Measurements from ENCODE around the gene MOB3A.

The MOB3A gene

DNA sequence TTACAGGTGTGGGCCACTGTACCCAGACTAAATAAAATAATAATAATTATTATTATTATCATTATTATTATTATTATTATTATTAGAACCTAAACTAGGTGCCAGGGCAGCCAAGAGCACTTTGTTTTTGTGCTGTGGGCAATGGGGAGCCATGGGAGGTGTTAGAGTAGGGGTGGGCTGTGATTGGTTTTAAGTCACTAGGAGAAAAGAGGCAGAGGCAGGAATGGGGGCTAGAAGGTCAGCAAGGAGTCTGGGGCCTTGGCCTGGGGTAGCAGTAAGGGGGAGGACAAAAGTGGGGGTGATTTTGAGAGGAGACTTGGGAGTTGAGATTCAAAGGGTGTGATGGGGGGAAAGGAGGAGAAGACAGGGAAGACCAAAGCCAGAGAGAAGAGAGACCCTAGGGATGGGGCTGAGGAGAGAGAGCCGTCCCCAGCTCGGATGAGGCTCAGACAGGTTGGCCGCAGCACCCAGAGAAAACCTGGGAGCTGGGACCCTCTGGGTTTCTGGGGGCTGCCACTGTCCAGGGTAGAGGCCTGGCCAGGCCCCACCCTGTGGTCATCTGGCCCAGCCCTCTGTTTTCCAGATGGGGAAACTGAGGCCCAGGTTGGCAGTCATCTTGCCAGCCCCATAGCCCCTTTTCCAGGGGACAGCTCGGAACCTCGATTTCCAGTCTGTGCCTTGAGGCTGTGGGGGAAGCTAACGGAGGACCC, 62.9 kb downstream of the MOB3A start:
- Histone ChIP-seq H3K79me2 (ENCODE audit: insufficient read depth, low read length) (no peaks in the 10 kb centered on the region), H3K36me3 (ENCODE audit: insufficient read depth, low read length) (no peaks in the 10 kb centered on the region), H4K20me1 (ENCODE audit: insufficient read depth, low read length) (no peaks in the 10 kb centered on the region), H3K27me3 (ENCODE audit: insufficient read depth, low read length, poor library complexity) (no peaks in the 10 kb centered on the region), H2AFZ (ENCODE audit: low read depth, low read length) (no peak overlapping the region), H3K4me1 (ENCODE audit: insufficient read depth, low read length) (peaks cover 4% of the 10 kb centered on the region), H3K4me3 (ENCODE audit: low read depth in 1 of 2, low read length in 2 of 2) (no peak overlapping the region), H3K27ac (ENCODE audit: low read length) (no peak overlapping the region), H3K9me3 (ENCODE audit: insufficient read depth, low read length, severe bottlenecking) (peaks cover 11% of the 10 kb centered on the region), H3K4me2 (ENCODE audit: insufficient read depth, low read length) (no peak overlapping the region), H3K9ac (ENCODE audit: low read depth, low read length) (no peak overlapping the region)
- ATAC-seq (ENCODE audit: insufficient read depth, low read depth) (no peak), DNase-seq (no peak)
- TF ChIP-seq, protein P1, sequence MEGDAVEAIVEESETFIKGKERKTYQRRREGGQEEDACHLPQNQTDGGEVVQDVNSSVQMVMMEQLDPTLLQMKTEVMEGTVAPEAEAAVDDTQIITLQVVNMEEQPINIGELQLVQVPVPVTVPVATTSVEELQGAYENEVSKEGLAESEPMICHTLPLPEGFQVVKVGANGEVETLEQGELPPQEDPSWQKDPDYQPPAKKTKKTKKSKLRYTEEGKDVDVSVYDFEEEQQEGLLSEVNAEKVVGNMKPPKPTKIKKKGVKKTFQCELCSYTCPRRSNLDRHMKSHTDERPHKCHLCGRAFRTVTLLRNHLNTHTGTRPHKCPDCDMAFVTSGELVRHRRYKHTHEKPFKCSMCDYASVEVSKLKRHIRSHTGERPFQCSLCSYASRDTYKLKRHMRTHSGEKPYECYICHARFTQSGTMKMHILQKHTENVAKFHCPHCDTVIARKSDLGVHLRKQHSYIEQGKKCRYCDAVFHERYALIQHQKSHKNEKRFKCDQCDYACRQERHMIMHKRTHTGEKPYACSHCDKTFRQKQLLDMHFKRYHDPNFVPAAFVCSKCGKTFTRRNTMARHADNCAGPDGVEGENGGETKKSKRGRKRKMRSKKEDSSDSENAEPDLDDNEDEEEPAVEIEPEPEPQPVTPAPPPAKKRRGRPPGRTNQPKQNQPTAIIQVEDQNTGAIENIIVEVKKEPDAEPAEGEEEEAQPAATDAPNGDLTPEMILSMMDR (IDR thresholded peaks at IDR 0.05; ENCODE audit: borderline replicate concordance, extremely low read depth, low read length, poor library complexity, severe bottlenecking) = no peak
- TF ChIP-seq EZH2 (IDR thresholded peaks at IDR 0.05; ENCODE audit: borderline replicate concordance, low read depth, low read length, severe bottlenecking) = no peak

DNA sequence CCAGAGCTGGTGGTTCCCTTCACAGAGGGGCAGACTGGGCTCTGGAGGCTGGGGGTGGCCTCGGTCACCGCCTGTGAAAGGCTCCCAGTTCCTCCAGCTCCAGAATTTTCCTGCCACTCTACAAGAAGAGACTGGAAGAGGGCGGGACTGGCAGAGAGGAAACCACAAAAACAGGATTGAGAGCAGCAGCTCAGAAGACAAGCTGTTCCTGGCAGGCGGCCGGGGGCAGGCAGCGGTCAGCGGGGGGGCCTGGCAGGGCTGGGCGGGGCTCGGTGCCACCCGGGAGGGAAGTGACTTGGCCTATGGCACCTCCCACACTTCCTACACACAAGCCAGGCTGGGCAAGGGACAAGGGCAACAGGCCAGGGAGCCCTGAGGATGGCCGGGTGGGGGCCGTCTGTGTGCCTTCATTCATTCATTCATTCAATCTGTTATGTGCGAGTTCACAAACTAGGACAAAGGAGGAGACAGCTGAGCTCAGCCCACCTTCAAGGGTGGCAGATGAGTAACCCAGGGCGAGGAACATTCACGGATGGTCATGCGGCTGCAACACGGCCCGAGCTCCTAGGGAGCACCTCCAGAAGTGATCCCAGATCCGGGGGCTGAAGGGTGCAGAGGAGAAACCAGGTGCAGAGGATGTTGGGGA, 63.7 kb downstream of the MOB3A start:
- Histone ChIP-seq H2AFZ (ENCODE audit: low read depth, low read length) (no peak overlapping the region), H3K4me2 (ENCODE audit: insufficient read depth, low read length) (no peak overlapping the region), H3K36me3 (ENCODE audit: insufficient read depth, low read length) (no peaks in the 10 kb centered on the region), H3K79me2 (ENCODE audit: insufficient read depth, low read length) (no peaks in the 10 kb centered on the region), H3K9me3 (ENCODE audit: insufficient read depth, low read length, severe bottlenecking) (peaks cover 11% of the 10 kb centered on the region), H3K27ac (ENCODE audit: low read length) (no peak overlapping the region), H3K9ac (ENCODE audit: low read depth, low read length) (no peak overlapping the region), H3K4me1 (ENCODE audit: insufficient read depth, low read length) (peaks cover 4% of the 10 kb centered on the region), H4K20me1 (ENCODE audit: insufficient read depth, low read length) (no peaks in the 10 kb centered on the region), H3K27me3 (ENCODE audit: insufficient read depth, low read length, poor library complexity) (no peaks in the 10 kb centered on the region), H3K4me3 (ENCODE audit: low read depth in 1 of 2, low read length in 2 of 2) (no peak overlapping the region)
- TF ChIP-seq EZH2 (IDR thresholded peaks at IDR 0.05; ENCODE audit: borderline replicate concordance, low read depth, low read length, severe bottlenecking) = no peak
- TF ChIP-seq, protein P1 (IDR thresholded peaks at IDR 0.05; ENCODE audit: borderline replicate concordance, extremely low read depth, low read length, poor library complexity, severe bottlenecking) = no peak
- ATAC-seq (ENCODE audit: insufficient read depth, low read depth) (peak; percentile 23; the same call in 1 of the 3 replicates), DNase-seq (no peak)

DNA sequence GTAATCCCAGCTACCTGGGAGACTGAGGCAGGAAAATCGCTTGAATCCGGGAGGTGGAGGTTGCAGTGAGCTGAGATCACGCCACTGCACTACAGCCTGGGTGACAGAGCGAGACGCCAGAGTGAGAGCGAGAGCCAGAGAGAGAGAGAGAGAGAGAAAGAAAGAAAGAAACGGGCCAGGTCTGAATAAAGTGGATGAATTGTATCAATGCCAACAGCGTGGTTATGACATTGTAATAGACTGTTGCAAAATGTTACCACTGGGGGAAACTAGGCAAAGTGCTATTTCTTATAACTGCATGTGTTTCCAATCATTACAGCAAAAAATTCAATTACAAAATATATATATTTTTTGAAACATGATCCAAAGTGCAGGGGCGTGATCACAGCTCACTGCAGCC, 68.8 kb downstream of the MOB3A start:
- Histone ChIP-seq H4K20me1 (ENCODE audit: insufficient read depth, low read length) (no peaks in the 10 kb centered on the region), H3K9me3 (ENCODE audit: insufficient read depth, low read length, severe bottlenecking) (no peaks in the 10 kb centered on the region), H3K27me3 (ENCODE audit: insufficient read depth, low read length, poor library complexity) (no peaks in the 10 kb centered on the region), H3K36me3 (ENCODE audit: insufficient read depth, low read length) (no peaks in the 10 kb centered on the region), H3K79me2 (ENCODE audit: insufficient read depth, low read length) (no peaks in the 10 kb centered on the region), H3K9ac (ENCODE audit: low read depth, low read length) (no peak overlapping the region), H3K4me3 (ENCODE audit: low read depth in 1 of 2, low read length in 2 of 2) (no peak overlapping the region), H3K4me2 (ENCODE audit: insufficient read depth, low read length) (no peak overlapping the region), H2AFZ (ENCODE audit: low read depth, low read length) (no peak overlapping the region), H3K4me1 (ENCODE audit: insufficient read depth, low read length) (peaks cover under 1% of the 10 kb centered on the region; the same call in 1 of the 2 replicates), H3K27ac (ENCODE audit: low read length) (no peak overlapping the region)
- ATAC-seq (ENCODE audit: insufficient read depth, low read depth) (no peak), DNase-seq (no peak)
- no peak for TF ChIP-seq EZH2 (IDR thresholded peaks at IDR 0.05; ENCODE audit: borderline replicate concordance, low read depth, low read length, severe bottlenecking)
- TF ChIP-seq, protein P1 (IDR thresholded peaks at IDR 0.05; ENCODE audit: borderline replicate concordance, extremely low read depth, low read length, poor library complexity, severe bottlenecking) = no peak

Data from DND-41 (cell line).